ENCODE results near the gene CD46. TPM values are rescaled to one million over a fixed set of nuclear protein-coding genes. Genes with fewer than 3 reads are reported as not detected.
A peak's percentile ranks its signal among the peaks of the same experiment; 100 is the strongest.

The CD46 gene
- total RNA-seq, 1 experiment from 2014 or later = 184 TPM

GRCh38 chr1:207826557-207827487, 75.0 kb downstream of the CD46 start:
- CTCF ChIA-PET = interaction anchor here (0.6 to 28.1 kb wide), 33 partner anchors 8 to 803 kb away, joined by 3 to 790 read pairs (median 5); no protein-coding TSS in a partner anchor
- peaks cover 24% of the 10 kb centered on the region for H3K36me3 Mint-ChIP-seq (ENCODE audit: insufficient read depth, unreplicated experiment)
- TF ChIP-seq CTCF (IDR thresholded peaks at IDR 0.05; ENCODE audit: unreplicated experiment) = no peak
- POLR2A ChIA-PET = interaction anchor here (0.7 to 11.5 kb wide), 18 partner anchors 8 to 137 kb away, joined by 3 to 372 read pairs (median 5); partner anchors contain the start of gene CD46
- no TSS peak for BruUV-seq (replicated peaks)
- H3K4me3 Mint-ChIP-seq (ENCODE audit: unreplicated experiment) = peak overlapping the region; percentile 7
- DNase-seq (ENCODE audit: unreplicated experiment) = no peak
- intact Hi-C loops (cut with micrococcal nuclease) = no loop called here
- H3K4me1 Mint-ChIP-seq (ENCODE audit: insufficient read depth, unreplicated experiment) = peaks cover 84% of the 10 kb centered on the region
- no peaks in the 10 kb centered on the region for H3K27me3 Mint-ChIP-seq (ENCODE audit: insufficient read depth, unreplicated experiment)
- H3K27ac Mint-ChIP-seq (ENCODE audit: low read depth, unreplicated experiment) = peak overlapping the region; percentile 96
- H3K9me3 Mint-ChIP-seq (ENCODE audit: unreplicated experiment) = no peaks in the 10 kb centered on the region

GRCh38 chr1:207827488-207827830, 75.6 kb downstream of the CD46 start:
- H3K27me3 Mint-ChIP-seq (ENCODE audit: insufficient read depth, unreplicated experiment) = no peaks in the 10 kb centered on the region
- no peak overlapping the region for H3K4me3 Mint-ChIP-seq (ENCODE audit: unreplicated experiment)
- H3K27ac Mint-ChIP-seq (ENCODE audit: low read depth, unreplicated experiment) = peak overlapping the region; percentile 96
- no TSS peak for BruUV-seq (replicated peaks)
- H3K36me3 Mint-ChIP-seq (ENCODE audit: insufficient read depth, unreplicated experiment) = peaks cover 18% of the 10 kb centered on the region
- no peak for DNase-seq (ENCODE audit: unreplicated experiment)
- CTCF ChIA-PET = interaction anchor here (0.6 to 28.1 kb wide), 31 partner anchors 8 to 802 kb away, joined by 3 to 790 read pairs (median 5); no protein-coding TSS in a partner anchor
- peaks cover 84% of the 10 kb centered on the region for H3K4me1 Mint-ChIP-seq (ENCODE audit: insufficient read depth, unreplicated experiment)
- intact Hi-C loops (cut with micrococcal nuclease) = no loop called here
- no peaks in the 10 kb centered on the region for H3K9me3 Mint-ChIP-seq (ENCODE audit: unreplicated experiment)
- POLR2A ChIA-PET = interaction anchor here (0.7 to 11.5 kb wide), 16 partner anchors 10 to 136 kb away, joined by 3 to 372 read pairs (median 4); partner anchors contain the start of gene CD46
- no peak for TF ChIP-seq CTCF (IDR thresholded peaks at IDR 0.05; ENCODE audit: unreplicated experiment)

- BruUV-seq (replicated peaks) = no TSS peak
- POLR2A ChIA-PET = interaction anchor here (0.8 to 11.5 kb wide), 11 partner anchors 20 to 135 kb away, joined by 3 to 372 read pairs (median 5); partner anchors contain the start of gene CD46
- H3K4me3 Mint-ChIP-seq (ENCODE audit: unreplicated experiment) = no peak overlapping the region
Measured at GRCh38 chr1:207828046-207828445, 76.2 kb downstream of the CD46 start.

More at GRCh38 chr1:207828046-207828445, 76.2 kb downstream of the CD46 start:
- Mint-ChIP-seq H3K4me1 (ENCODE audit: insufficient read depth, unreplicated experiment) (peaks cover 83% of the 10 kb centered on the region), H3K27ac (ENCODE audit: low read depth, unreplicated experiment) (peak overlapping the region; percentile 96), H3K36me3 (ENCODE audit: insufficient read depth, unreplicated experiment) (peaks cover 16% of the 10 kb centered on the region), H3K9me3 (ENCODE audit: unreplicated experiment) (no peaks in the 10 kb centered on the region), H3K27me3 (ENCODE audit: insufficient read depth, unreplicated experiment) (no peaks in the 10 kb centered on the region)
- intact Hi-C loops (cut with micrococcal nuclease) = loop anchor here (1.0 kb wide), 3 partner anchors 41 to 135 kb away; no protein-coding TSS in a partner anchor
- CTCF ChIA-PET = interaction anchor here (0.7 to 28.1 kb wide), 19 partner anchors 8 to 1711 kb away, joined by 3 to 790 read pairs (median 9); no protein-coding TSS in a partner anchor
- no peak for TF ChIP-seq CTCF (IDR thresholded peaks at IDR 0.05; ENCODE audit: unreplicated experiment)
- DNase-seq (ENCODE audit: unreplicated experiment) = no peak

Measured in MCF 10A (cell line).